ENCODE data around the gene AQP2. TPM values are rescaled to one million over a fixed set of nuclear protein-coding genes. Genes with fewer than 3 reads are reported as not detected.

The AQP2 gene
- total and polyA plus RNA-seq, 4 donors = not detected

DNA sequence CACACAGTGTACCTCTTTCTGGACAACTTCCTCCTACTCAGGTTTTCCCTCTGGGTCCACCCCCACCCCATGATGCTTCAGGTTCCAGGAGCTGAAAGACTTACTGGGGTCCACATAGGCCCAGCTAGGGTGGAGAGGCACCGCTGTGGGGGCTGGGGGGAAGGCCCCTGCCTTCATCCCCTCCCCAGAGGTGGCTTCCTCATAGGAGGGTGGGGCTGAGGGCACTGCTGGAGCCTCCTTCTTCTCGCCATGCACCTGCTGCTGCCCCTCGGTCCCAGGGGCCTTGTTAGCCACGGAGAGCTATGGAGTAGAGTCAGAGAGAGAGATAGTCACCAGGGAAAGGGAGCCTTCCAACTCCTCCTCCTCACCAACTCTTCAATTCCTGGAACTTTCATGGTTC, 49.5 kb upstream of the AQP2 start:
- no peaks in the 10 kb centered on the region for H3K9me3 ChIP-seq (ENCODE audit: control insufficient read depth in 4 of 4, low read length in 3 of 4)
- WGBS = 74% methylated on average over 4 of the region's 4 CpGs
- no peak for DNase-seq (ENCODE audit: low spot score)
- no peak overlapping the region for H3K9ac ChIP-seq (ENCODE audit: low read depth in 1 of 2, low read length in 2 of 2)
- no peaks in the 10 kb centered on the region for H3K36me3 ChIP-seq (ENCODE audit: control insufficient read depth in 4 of 4, insufficient read depth in 3 of 4, low read depth in 1 of 4, low read length in 3 of 4)
- H3K4me3 ChIP-seq (ENCODE audit: low read depth in 1 of 3, low read length in 3 of 3) = no peak overlapping the region
- no peaks in the 10 kb centered on the region for H3K4me1 ChIP-seq (ENCODE audit: control insufficient read depth in 4 of 4, insufficient read depth in 4 of 4, low read length in 3 of 4)
- TF ChIP-seq, protein P1, sequence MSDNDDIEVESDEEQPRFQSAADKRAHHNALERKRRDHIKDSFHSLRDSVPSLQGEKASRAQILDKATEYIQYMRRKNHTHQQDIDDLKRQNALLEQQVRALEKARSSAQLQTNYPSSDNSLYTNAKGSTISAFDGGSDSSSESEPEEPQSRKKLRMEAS (IDR thresholded peaks at IDR 0.05) = no peak
- no peak for TF ChIP-seq EGR1 (IDR thresholded peaks at IDR 0.05; ENCODE audit: low read depth in 2 of 2)
- no peak for TF ChIP-seq JUND (IDR thresholded peaks at IDR 0.05)
- no peak for TF ChIP-seq HNF4G (IDR thresholded peaks at IDR 0.05)
- no peak for TF ChIP-seq HNF4A (conservative IDR thresholded peaks at IDR 0.05)
- no peak for TF ChIP-seq FOXA1 (IDR thresholded peaks at IDR 0.05)
- TF ChIP-seq, protein P2, sequence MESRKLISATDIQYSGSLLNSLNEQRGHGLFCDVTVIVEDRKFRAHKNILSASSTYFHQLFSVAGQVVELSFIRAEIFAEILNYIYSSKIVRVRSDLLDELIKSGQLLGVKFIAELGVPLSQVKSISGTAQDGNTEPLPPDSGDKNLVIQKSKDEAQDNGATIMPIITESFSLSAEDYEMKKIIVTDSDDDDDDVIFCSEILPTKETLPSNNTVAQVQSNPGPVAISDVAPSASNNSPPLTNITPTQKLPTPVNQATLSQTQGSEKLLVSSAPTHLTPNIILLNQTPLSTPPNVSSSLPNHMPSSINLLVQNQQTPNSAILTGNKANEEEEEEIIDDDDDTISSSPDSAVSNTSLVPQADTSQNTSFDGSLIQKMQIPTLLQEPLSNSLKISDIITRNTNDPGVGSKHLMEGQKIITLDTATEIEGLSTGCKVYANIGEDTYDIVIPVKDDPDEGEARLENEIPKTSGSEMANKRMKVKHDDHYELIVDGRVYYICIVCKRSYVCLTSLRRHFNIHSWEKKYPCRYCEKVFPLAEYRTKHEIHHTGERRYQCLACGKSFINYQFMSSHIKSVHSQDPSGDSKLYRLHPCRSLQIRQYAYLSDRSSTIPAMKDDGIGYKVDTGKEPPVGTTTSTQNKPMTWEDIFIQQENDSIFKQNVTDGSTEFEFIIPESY (IDR thresholded peaks at IDR 0.05) = no peak
- no peak for TF ChIP-seq SP1 (IDR thresholded peaks at IDR 0.05)
- no peak for TF ChIP-seq GABPA (IDR thresholded peaks at IDR 0.05 in 1 of 2, conservative IDR thresholded peaks at IDR 0.05 in 1 of 2)
- no peak for TF ChIP-seq FOXA2 (IDR thresholded peaks at IDR 0.05)
- TF ChIP-seq, protein P3, sequence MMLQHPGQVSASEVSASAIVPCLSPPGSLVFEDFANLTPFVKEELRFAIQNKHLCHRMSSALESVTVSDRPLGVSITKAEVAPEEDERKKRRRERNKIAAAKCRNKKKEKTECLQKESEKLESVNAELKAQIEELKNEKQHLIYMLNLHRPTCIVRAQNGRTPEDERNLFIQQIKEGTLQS (IDR thresholded peaks at IDR 0.05) = no peak
- TF ChIP-seq, protein P4, sequence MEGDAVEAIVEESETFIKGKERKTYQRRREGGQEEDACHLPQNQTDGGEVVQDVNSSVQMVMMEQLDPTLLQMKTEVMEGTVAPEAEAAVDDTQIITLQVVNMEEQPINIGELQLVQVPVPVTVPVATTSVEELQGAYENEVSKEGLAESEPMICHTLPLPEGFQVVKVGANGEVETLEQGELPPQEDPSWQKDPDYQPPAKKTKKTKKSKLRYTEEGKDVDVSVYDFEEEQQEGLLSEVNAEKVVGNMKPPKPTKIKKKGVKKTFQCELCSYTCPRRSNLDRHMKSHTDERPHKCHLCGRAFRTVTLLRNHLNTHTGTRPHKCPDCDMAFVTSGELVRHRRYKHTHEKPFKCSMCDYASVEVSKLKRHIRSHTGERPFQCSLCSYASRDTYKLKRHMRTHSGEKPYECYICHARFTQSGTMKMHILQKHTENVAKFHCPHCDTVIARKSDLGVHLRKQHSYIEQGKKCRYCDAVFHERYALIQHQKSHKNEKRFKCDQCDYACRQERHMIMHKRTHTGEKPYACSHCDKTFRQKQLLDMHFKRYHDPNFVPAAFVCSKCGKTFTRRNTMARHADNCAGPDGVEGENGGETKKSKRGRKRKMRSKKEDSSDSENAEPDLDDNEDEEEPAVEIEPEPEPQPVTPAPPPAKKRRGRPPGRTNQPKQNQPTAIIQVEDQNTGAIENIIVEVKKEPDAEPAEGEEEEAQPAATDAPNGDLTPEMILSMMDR (IDR thresholded peaks at IDR 0.05; ENCODE audit: low read depth, low read length, missing input control) = no peak
- TF ChIP-seq YY1 (IDR thresholded peaks at IDR 0.05) = no peak
- TF ChIP-seq TAF1 (conservative IDR thresholded peaks at IDR 0.05) = no peak
- no peak for TF ChIP-seq NR2F2 (IDR thresholded peaks at IDR 0.05)
- no peak for TF ChIP-seq RXRA (IDR thresholded peaks at IDR 0.05)
- TF ChIP-seq, protein P5, sequence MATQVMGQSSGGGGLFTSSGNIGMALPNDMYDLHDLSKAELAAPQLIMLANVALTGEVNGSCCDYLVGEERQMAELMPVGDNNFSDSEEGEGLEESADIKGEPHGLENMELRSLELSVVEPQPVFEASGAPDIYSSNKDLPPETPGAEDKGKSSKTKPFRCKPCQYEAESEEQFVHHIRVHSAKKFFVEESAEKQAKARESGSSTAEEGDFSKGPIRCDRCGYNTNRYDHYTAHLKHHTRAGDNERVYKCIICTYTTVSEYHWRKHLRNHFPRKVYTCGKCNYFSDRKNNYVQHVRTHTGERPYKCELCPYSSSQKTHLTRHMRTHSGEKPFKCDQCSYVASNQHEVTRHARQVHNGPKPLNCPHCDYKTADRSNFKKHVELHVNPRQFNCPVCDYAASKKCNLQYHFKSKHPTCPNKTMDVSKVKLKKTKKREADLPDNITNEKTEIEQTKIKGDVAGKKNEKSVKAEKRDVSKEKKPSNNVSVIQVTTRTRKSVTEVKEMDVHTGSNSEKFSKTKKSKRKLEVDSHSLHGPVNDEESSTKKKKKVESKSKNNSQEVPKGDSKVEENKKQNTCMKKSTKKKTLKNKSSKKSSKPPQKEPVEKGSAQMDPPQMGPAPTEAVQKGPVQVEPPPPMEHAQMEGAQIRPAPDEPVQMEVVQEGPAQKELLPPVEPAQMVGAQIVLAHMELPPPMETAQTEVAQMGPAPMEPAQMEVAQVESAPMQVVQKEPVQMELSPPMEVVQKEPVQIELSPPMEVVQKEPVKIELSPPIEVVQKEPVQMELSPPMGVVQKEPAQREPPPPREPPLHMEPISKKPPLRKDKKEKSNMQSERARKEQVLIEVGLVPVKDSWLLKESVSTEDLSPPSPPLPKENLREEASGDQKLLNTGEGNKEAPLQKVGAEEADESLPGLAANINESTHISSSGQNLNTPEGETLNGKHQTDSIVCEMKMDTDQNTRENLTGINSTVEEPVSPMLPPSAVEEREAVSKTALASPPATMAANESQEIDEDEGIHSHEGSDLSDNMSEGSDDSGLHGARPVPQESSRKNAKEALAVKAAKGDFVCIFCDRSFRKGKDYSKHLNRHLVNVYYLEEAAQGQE (IDR thresholded peaks at IDR 0.05) = no peak
- TF ChIP-seq RAD21 (IDR thresholded peaks at IDR 0.05) = no peak
- H3K27me3 ChIP-seq (ENCODE audit: control insufficient read depth in 4 of 4, insufficient read depth in 4 of 4, low read length in 3 of 4) = no peaks in the 10 kb centered on the region
- H3K27ac ChIP-seq (ENCODE audit: low read depth in 1 of 2, low read length in 2 of 2) = no peak overlapping the region

All from liver (tissue), 9 donors.